Measurements from ENCODE around the gene SLC44A4.
"Not testable (repeated sequence)": the region's sequence is repeated elsewhere in the genome, so short reads cannot be mapped to it uniquely, and the experiment has no call there.

SLC44A4 gene

GRCh38 chr6:31825553-31825952 lies 53.2 kb downstream of the SLC44A4 start:
- no peak for FAIRE-seq

- FAIRE-seq, result not testable (repeated sequence)
These were observed 55.1 kb downstream of the SLC44A4 start for GRCh38 chr6:31823592-31824196.

GRCh38 chr6:31822036-31822821 lies 56.6 kb downstream of the SLC44A4 start:
- no peak for FAIRE-seq

GRCh38 chr6:31821301-31822035 lies 57.3 kb downstream of the SLC44A4 start:
- no peak for FAIRE-seq

- not testable (repeated sequence) for FAIRE-seq
These were observed 58.4 kb downstream of the SLC44A4 start for GRCh38 chr6:31820399-31820798.

GRCh38 chr6:31819871-31820299 lies 58.9 kb downstream of the SLC44A4 start:
- no peak for FAIRE-seq

GRCh38 chr6:31817929-31818511 lies 60.8 kb downstream of the SLC44A4 start:
- not testable (repeated sequence) for FAIRE-seq

GRCh38 chr6:31817133-31817928 lies 61.5 kb downstream of the SLC44A4 start:
- FAIRE-seq, result not testable (repeated sequence)

- FAIRE-seq, result no peak
These were observed 63.6 kb downstream of the SLC44A4 start, which contains the start of the genes HSPA1A and HSPA1L for GRCh38 chr6:31815025-31815838. TSS of gene HSPA1A (plus strand) at chr6:31815543. CDS start at chr6:31815757, 214 bp downstream. TSS of gene HSPA1L (minus strand) at chr6:31815283. CDS start at chr6:31811972, 3,311 bp downstream.

- FAIRE-seq, result no peak
These were observed 64.1 kb downstream of the SLC44A4 start for GRCh38 chr6:31814677-31815024.

- no peak for FAIRE-seq
These were observed 65.3 kb downstream of the SLC44A4 start for GRCh38 chr6:31813465-31813849.

Measured in G401.6 (cell line).